ENCODE data around the gene TRMT112. TPM values are rescaled to one million over a fixed set of nuclear protein-coding genes. Genes with fewer than 3 reads are reported as not detected.
A peak's percentile ranks its signal among the peaks of the same experiment; 100 is the strongest.

TRMT112 gene
- total RNA-seq, 2 experiments from 2014 or later: 197 TPM

DNA sequence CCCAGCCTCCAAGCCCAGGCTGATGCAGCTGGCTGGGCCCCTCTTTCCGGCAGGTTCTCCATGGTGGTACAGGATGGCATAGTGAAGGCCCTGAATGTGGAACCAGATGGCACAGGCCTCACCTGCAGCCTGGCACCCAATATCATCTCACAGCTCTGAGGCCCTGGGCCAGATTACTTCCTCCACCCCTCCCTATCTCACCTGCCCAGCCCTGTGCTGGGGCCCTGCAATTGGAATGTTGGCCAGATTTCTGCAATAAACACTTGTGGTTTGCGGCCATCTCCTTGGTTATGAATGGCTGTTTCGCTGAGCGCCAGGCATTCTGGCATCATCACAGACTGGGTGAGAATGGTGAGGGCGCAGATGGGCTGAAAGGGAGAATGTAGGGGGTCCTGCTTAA, 4.2 kb upstream of the TRMT112 start:
- intact Hi-C loops (cut with micrococcal nuclease): no loop called here
- no peaks in the 10 kb centered on the region for H3K27me3 Mint-ChIP-seq
- no peak for ATAC-seq
- H3K27ac Mint-ChIP-seq: no peak overlapping the region
- no peak overlapping the region for H3K4me3 Mint-ChIP-seq
- ChIA-PET POLR2A (interaction anchor here (0.6 kb wide), 1 partner anchor 1183 kb away, joined by 3 read pairs; no protein-coding TSS in a partner anchor), CTCF (no interaction called here)
- H3K9me3 Mint-ChIP-seq: no peaks in the 10 kb centered on the region
- DNase-seq: no peak
- TF ChIP-seq, protein P1, sequence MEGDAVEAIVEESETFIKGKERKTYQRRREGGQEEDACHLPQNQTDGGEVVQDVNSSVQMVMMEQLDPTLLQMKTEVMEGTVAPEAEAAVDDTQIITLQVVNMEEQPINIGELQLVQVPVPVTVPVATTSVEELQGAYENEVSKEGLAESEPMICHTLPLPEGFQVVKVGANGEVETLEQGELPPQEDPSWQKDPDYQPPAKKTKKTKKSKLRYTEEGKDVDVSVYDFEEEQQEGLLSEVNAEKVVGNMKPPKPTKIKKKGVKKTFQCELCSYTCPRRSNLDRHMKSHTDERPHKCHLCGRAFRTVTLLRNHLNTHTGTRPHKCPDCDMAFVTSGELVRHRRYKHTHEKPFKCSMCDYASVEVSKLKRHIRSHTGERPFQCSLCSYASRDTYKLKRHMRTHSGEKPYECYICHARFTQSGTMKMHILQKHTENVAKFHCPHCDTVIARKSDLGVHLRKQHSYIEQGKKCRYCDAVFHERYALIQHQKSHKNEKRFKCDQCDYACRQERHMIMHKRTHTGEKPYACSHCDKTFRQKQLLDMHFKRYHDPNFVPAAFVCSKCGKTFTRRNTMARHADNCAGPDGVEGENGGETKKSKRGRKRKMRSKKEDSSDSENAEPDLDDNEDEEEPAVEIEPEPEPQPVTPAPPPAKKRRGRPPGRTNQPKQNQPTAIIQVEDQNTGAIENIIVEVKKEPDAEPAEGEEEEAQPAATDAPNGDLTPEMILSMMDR (IDR thresholded peaks at IDR 0.05): no peak
- peaks cover 32% of the 10 kb centered on the region for H3K36me3 Mint-ChIP-seq (ENCODE audit: low read depth)
- peaks cover 16% of the 10 kb centered on the region for H3K4me1 Mint-ChIP-seq (ENCODE audit: low read depth)

DNA sequence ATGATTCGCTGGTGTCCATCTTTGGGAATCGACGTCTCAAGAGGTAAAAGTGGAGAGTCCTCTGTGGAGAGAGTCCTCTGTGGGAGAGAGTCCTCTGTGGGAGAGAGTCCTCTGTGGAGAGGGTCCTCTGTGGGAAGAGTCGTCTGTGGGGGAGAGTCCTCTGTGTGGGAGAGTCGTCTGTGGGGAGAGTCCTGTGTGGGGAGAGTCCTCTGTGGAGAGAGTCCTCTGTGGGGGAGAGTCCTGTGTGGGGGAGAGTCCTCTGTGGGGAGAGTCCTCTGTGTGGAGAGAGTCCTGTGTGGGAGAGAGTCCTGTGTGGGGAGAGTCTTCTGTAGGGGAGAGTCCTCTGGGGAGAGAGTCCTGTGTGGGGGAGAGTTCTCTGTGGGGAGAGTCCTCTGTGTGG, 3.7 kb upstream of the TRMT112 start:
- H3K36me3 Mint-ChIP-seq (ENCODE audit: low read depth): peaks cover 36% of the 10 kb centered on the region
- no peak overlapping the region for H3K4me3 Mint-ChIP-seq
- CTCF ChIA-PET: no interaction called here

DNA sequence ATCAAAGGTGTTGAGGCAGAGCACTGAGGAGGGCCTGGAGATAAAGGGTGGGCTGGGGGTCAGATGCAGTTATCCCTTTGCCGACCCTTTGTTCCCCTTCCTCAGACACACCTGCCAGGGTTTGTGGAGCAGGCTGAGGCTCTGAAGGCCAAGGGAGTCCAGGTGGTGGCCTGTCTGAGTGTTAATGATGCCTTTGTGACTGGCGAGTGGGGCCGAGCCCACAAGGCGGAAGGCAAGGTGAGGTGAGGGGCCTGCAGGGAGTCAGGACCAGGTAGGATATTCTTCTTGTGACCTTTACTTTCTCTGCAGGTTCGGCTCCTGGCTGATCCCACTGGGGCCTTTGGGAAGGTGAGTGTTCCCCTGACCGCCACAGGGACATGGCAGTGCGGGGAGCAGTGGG, 3.2 kb upstream of the TRMT112 start:
- ChIA-PET CTCF (interaction anchor here (4.6 kb wide), 1 partner anchor 11 kb away, joined by 75 read pairs; no protein-coding TSS in a partner anchor), POLR2A (interaction anchor here (1.1 kb wide), 2 partner anchors 20 to 505 kb away, joined by 3 to 4 read pairs; partner anchors contain the start of gene CCDC88B)
- Mint-ChIP-seq H3K4me3 (peak overlapping the region; percentile 4), H3K27ac (no peak overlapping the region), H3K27me3 (no peaks in the 10 kb centered on the region), H3K9me3 (no peaks in the 10 kb centered on the region), H3K36me3 (ENCODE audit: low read depth) (peaks cover 36% of the 10 kb centered on the region), H3K4me1 (ENCODE audit: low read depth) (peaks cover 21% of the 10 kb centered on the region)
- intact Hi-C loops (cut with micrococcal nuclease): no loop called here
- no peak for ATAC-seq
- TF ChIP-seq, protein P1 (IDR thresholded peaks at IDR 0.05): no peak
- no peak for DNase-seq

More for the DNA sequence above, 3.7 kb upstream of the TRMT112 start:
- TF ChIP-seq, protein P1 (IDR thresholded peaks at IDR 0.05): no peak
- no peak for DNase-seq
- Mint-ChIP-seq H3K9me3 (no peaks in the 10 kb centered on the region), H3K27me3 (no peaks in the 10 kb centered on the region), H3K27ac (no peak overlapping the region), H3K4me1 (ENCODE audit: low read depth) (peaks cover 20% of the 10 kb centered on the region)
- POLR2A ChIA-PET: no interaction called here
- intact Hi-C loops (cut with micrococcal nuclease): no loop called here
- no peak for ATAC-seq

DNA sequence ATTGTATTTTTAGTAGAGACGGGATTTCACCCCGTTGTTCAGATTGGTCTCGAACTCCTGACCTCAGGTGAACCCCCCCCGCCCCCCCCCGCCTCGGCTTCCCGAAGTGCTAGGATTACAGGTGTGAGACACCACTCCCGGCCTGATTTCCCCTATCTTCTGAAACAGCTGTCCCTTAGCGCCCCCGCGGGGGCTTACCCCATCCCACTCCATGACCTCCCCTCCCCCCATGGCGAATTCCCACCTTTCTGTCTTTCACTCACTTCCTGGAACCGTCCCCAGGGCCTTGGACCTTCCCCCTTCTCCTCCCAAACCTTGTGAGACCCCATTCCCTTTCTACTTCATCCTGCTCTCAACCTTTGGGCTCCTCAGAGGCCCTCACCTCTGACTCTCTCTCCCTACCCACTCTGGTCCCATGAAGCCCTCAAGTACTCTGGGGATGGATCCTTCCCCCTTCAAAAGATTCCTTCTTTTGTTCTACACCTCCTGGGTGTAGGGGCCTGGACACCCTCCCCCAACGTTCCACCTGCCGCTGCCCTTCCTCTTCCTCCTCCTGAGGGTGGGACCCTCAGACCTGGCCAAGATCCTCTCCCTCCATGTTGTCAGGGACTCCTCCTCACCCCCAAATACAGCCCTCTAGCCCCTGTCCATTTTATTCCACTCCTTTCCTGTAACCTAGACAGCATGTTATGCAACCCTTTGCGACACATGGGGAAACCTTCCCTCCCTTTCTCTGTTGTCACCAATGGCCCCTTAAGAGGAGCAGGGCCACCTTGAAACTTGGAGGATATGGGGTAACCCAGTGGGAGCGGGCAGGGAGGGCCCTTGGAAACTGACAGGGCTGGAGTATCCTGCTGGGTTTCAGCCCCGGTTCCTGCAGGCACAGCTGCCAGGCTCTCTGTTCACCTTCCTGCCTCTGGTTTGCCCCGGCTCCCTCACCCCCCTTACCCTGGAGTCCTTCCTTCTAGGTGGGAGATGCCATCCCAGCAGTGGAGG, 1.7 kb upstream of the TRMT112 start:
- peak overlapping the region; percentile 100 for H3K27ac Mint-ChIP-seq
- no peaks in the 10 kb centered on the region for H3K27me3 Mint-ChIP-seq
- H3K36me3 Mint-ChIP-seq (ENCODE audit: low read depth): peaks cover 48% of the 10 kb centered on the region
- H3K4me3 Mint-ChIP-seq: peak overlapping the region; percentile 94
- ChIA-PET CTCF (interaction anchor here (1.3 to 4.6 kb wide), 6 partner anchors 8 to 115 kb away, joined by 5 to 75 read pairs (median 14); partner anchors contain the start of gene CCDC88B), POLR2A (interaction anchor here (0.6 to 4.1 kb wide), 8 partner anchors 12 to 504 kb away, joined by 3 to 35 read pairs (median 9); partner anchors contain the start of genes CCDC88B and ESRRA)
- TF ChIP-seq, protein P1 (IDR thresholded peaks at IDR 0.05): no peak
- peaks cover 21% of the 10 kb centered on the region for H3K4me1 Mint-ChIP-seq (ENCODE audit: low read depth)
- DNase-seq (no peak), ATAC-seq (no peak)
- H3K9me3 Mint-ChIP-seq: no peaks in the 10 kb centered on the region
- intact Hi-C loops (cut with micrococcal nuclease): no loop called here

Measured in activated CD8-positive, alpha-beta T cell treated with anti-CD3 and anti-CD28 coated beads for 36 hours (primary cell).